GM19372 (cell line): ENCODE results near the gene C19orf38.
"Not testable (repeated sequence)": the region's sequence is repeated elsewhere in the genome, so short reads cannot be mapped to it uniquely, and the experiment has no call there.

ENCODE experiments used
- ATAC-seq: cut with Tn5 transposase; IDR thresholded peaks from one replicate; pipeline ENCODE4 v1.9.1; 2021; ENCODE audit warnings: mild to moderate bottlenecking, low read depth, moderate library complexity; ENCODE audit not compliant: unreplicated experiment

C19orf38 gene

DNA sequence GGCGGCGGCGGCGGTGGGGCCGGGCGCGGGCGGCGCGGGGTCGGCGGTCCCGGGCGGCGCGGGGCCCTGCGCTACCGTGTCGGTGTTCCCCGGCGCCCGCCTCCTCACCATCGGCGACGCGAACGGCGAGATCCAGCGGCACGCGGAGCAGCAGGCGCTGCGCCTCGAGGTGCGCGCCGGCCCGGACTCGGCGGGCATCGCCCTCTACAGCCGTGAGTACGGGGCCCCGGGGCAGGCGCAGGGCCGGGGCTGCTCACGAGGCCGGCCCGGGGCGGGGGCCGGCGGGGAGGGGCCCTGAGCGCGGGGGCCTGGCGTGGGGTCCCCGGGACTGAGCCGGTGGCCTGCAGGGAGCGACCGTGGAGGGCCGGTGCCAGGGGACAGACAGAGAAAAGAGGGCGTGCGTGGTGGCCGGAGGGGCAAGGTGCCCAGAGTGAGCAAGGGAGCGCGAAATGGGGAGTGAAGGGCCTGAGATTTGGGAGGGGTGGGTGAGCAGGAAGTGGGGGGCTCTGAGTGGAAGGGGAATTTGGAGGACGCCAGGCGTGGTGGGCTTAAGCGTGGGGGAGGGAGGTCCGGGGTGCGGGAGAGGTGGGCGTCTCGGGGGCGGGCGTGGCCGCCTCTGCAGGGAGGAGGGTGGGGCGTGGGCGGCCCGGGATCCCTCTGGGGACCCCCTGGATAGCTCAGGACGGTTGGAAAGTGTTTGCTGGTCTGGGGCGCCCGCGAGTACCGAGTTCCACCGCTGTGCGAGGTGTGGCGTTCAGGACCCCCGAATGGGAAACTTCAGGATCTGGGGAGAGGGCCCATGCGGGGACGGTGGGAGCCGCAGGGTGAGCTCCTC, 23.7 kb downstream of the C19orf38 start:
- peak; percentile 9 for ATAC-seq

DNA sequence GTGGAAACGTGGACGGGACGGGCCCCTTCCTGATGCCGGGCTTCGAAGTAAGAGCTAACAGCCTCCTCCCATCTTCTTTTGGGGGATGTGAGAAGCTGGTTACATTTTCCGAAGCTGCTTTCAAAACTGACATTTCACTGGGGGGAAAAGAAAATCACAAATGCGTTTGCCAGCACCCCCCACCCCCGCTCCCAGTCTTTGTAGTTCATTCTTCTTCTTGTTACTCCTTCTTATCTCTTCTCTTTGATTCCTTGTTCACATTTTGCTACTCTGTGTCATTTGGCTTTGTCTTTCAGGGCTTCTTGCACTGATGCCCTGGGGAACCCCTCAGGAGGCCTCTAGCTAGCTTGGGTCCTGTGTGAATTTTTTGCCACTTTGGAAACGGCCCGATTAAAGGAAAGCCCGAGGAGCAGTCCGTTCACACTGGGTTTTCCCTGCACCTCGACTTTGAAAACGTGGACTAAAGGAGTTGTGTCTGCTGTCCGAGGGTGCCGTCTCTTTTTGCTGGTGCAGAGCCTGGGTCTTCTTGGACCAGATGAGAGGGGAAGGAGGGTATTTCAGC, 24.4 kb downstream of the C19orf38 start:
- no peak for ATAC-seq

DNA sequence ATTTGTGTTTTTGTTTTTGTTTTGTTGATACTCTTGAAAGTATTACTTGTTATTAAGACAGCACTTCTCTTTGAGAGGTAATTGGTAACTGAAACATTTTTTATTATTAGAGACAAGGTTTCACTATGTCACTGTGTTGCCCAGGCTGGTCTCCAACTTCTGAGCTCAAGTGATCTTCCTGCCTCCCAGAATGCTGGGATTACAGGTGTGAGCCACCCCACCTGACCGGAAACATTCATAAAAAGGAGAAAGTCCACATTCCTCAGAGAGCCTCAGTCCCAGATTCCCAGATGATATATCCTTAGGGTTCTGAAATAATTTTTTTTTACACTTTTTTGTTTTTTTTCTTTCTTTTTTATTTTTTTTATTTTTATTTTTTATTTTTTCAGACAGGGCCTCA, 25.8 kb downstream of the C19orf38 start:
- no peak for ATAC-seq

DNA sequence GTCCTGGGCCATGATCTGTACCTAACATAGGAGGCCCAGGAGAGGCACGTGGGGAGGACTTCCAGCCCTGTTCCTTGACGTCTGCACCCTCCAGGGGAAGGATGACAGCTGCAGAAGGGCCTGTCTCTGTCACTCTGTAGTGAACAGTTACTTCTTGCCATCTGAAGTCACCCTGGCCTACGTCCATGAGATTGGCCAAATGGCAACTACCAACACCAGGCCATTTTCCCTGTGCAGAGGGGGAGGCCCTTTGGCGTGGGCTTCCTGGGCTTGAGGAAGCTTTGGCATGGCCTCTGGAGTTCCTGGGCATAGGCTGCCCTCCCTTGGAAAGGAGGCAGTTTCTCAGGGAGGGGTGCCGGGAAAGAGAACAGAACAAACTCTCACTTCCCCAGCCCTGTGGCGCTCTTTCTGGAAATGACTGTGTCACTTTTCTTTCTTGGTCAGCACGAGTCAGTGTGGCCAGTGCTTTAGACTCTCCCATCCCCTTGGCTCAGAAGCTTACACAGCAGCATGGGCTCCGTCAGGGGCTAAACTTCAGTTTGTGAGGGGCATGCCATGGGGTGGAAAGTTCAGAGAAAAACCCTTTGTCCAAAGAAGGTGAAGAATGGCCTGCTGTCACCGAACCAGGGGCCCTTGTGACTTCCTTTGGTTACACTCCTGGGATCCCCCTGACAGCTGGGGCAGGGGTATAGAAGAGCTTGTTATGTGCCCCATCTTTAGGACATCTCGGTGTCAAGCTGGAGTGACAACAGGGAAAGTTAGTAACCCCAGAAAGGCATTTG, 28.4 kb downstream of the C19orf38 start:
- ATAC-seq: no peak

DNA sequence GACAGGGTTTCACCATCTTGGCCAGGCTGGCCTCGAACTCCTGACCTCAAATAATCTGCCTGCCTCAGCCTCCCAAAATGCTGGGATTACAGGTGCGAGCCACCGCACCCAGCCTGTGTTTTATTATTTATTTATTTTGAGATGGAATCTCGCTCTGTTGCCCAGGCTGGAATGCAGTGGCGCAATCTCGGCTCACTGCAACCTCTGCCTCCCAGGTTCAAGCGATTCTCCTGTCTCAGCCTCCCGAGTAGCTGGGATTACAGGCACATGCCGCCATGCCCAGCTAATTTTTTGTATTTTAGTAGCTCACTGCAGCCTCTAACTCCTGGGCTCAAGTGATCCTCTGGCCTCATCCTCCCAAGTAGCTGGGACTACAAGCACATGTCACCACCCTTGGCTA, 29.4 kb downstream of the C19orf38 start:
- not testable (repeated sequence) for ATAC-seq

- no peak for ATAC-seq
Observed at GRCh38 chr19:10878253-10878652, 30.0 kb downstream of the C19orf38 start.

- no peak for ATAC-seq
Observed at GRCh38 chr19:10881403-10882107, 33.3 kb downstream of the C19orf38 start.

DNA sequence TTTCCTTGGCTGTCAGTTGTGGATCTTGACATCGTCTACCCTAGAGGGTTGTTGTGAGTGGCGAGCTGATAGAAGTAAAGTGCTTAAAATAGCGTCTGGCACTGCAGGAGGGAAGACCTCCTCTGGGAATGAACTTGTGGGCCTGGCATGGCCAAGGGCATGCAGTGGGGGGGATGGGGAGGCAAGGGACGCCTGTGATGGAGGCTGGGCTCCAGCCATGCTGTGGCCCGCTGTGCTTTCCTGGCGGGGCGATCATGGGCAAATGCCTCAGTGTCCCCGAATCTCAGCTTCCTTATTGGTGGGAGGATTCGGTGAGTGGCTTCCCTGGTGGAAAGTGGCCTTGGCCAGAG, 33.9 kb downstream of the C19orf38 start:
- ATAC-seq: no peak

GRCh38 chr19:10884274-10884673, 36.1 kb downstream of the C19orf38 start:
- no peak for ATAC-seq

DNA sequence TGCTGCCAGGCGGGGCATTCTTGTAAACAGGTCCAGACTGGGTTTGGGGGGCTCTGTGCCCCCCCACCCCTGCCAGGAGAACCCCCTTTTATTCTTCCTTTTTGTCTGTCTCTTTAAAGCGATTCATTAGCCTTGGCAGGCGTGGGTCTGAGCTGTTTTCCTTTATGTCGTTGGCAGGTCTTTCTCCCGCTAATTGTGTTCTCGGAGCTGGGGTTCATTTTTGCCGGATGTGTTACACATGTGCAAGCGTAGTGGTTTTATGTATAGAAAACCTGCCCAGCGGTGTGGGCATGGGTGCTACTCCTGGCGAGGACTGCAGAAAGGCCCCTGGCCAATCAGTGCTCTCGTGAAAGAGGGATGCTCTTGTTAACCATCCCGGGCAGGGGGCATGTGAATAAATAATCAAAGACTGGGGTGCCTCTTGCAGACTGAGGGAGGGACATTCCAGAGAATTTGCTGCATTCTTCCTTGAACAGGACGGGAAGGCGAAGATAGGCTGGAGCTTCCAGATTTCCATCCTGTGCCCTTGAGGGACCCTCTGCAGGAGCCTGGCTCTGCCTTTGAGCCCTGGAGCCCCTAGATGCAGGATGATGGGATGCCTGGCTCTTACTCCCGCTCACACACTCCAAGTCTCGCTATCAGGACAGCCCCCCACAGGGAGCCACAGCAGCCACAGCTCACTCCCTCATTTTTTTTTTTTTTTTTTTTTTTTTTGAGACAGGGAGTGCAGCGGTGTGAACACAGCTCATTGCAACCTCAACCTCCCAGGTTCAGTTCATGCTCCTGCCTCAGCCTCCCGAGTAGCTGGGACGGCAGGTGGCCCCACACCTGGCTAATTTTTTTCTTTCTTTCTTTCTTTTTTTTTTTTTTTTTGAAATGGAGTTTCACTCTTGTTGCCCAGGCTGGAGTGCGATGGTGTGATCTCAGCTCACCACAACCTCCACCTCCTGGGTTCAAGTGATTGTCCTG, 37.3 kb downstream of the C19orf38 start:
- ATAC-seq: no peak

GRCh38 chr19:10887616-10888367, 39.6 kb downstream of the C19orf38 start:
- no peak for ATAC-seq

GRCh38 chr19:10888421-10888866, 40.2 kb downstream of the C19orf38 start:
- no peak for ATAC-seq

GRCh38 chr19:10889880-10890279, 41.7 kb downstream of the C19orf38 start:
- no peak for ATAC-seq

DNA sequence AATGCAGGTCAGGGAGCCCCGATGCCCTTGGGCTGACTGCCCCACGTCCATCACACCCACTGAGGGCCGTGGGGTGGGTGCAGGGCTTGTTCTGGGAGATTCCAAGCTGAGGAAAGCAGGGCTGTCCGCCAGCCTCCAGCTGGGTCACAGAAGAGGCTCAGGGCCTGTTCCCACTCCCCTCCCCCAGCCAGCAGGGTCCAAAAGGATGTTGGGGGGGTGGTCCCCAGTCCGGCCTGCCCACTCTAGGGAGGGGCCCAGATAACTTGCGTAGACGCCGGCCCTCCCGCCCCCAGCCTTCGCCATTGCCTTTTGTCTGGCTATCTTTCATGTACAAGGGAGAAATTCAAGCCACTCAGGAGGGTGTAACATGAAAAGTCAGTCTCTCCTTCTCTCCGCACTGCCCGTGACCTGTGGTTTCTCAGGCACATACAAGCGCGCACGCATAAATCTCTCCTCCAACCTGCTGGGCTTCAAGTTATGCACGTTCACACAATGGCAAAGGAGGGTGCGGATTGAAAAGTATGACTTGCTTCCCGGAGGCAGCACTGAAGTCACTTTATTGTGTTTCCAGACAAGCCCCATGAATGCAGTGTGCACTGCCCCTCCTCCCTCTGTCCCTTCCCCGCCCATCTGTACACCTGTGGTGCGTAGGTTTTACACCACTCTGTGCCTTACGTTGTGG, 43.3 kb downstream of the C19orf38 start:
- no peak for ATAC-seq

DNA sequence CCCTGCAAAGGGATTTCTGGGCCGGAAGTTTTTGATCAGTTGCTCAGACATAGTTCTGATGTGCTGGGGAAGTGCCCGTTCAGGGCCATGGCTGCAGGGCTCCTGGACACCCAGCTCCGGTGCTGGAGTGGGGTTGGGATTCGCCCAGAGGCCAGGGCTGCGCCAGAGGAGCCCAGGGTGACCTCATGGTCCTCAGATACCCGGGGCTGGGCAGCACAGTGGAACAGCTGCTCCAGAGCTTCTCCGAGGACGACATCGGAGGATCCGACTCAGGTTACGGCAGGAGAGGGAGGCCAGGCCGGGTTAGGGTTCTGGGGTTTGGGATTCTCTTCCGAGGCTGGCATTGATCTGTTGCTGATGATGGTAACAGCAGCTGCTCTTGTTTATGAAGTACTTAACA, 44.0 kb downstream of the C19orf38 start:
- ATAC-seq: no peak

GRCh38 chr19:10894911-10895213, 46.6 kb downstream of the C19orf38 start:
- ATAC-seq: no peak

DNA sequence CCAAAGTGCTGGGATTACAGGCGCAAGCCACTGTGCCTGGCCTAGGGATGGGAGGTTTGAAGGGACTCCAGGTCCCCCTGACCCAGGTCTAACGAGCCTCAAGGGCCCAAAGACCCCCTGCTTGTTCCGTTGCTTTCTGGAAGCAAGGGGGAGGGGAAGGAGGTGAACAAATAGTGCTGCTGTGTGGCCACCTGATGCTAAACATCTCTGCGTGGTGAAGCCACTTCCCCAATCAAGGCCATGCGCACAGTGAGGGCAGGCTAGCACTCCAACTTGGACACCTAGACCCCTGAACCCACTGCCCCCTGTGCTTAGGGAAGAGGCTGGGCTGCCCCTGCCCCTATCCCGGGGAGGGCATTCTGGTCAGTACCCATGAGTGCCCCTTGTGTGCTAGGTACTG, 47.1 kb downstream of the C19orf38 start:
- ATAC-seq: no peak

DNA sequence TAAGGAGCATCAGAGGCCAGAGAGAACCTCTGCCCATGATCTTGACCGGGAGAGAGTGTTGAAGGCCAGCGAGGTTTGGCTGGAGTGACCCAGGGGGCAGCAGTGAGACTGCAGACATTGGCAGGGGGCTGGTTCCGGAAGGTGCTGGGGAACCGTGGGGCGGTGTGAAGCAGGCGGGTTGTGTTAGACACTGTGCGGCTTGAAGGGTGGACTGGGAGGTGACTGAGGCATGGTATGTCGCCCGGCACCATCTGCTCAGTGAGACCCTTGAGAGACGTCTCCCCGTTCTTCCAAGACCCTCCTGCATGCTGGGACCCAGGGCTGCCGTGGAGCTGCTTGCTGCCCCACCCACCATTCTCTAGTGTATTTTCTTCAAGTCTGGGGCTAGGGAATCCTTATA, 47.7 kb downstream of the C19orf38 start:
- ATAC-seq: no peak
